Activated CD4-positive, alpha-beta memory T cell treated with anti-CD3 and anti-CD28 coated beads, Interleukin-2, amount 10 ng/mL, durations not matched to agents 7 days and 5 days (primary cell): Measurements from ENCODE around the gene TMC7. TPM values are rescaled to one million over a fixed set of nuclear protein-coding genes. Genes with fewer than 3 reads are reported as not detected.
A peak's percentile ranks its signal among the peaks of the same experiment; 100 is the strongest.

Experiments used
- CTCF ChIA-PET: fragments of 350-600 bp; sonication (Branson Sonifier 250); formaldehyde crosslinking; loops from one replicate; lab custom pipeline; 2021; ENCODE audit warnings: antibody characterized with exemption, inconsistent platforms; lab: Charles Lee
- POLR2A ChIA-PET: fragments of 350-600 bp; sonication (Branson Sonifier 250); formaldehyde crosslinking; loops from one replicate; lab custom pipeline; 2021; ENCODE audit warnings: antibody characterized with exemption; lab: Charles Lee
- DNase-seq: peaks from one replicate; pipeline ENCODE4 v3.0.0-alpha.2; 2020
- H3K27ac Mint-ChIP-seq: one replicate; pipeline ENCODE4 v1.8.0; 2021; ENCODE audit warnings: mild to moderate bottlenecking, mixed read lengths
- H3K27me3 Mint-ChIP-seq: one replicate; pipeline ENCODE4 v1.8.0; 2021; ENCODE audit warnings: mixed read lengths
- H3K36me3 Mint-ChIP-seq: one replicate; pipeline ENCODE4 v1.8.0; 2021; ENCODE audit warnings: low read depth, mixed read lengths
- H3K4me1 Mint-ChIP-seq: one replicate; pipeline ENCODE4 v1.8.0; 2021; ENCODE audit warnings: mixed read lengths
- H3K4me3 Mint-ChIP-seq: one replicate; pipeline ENCODE4 v1.8.0; 2021; ENCODE audit warnings: mild to moderate bottlenecking, mixed read lengths
- H3K9me3 Mint-ChIP-seq: one replicate; pipeline ENCODE4 v1.8.0; 2021; ENCODE audit warnings: mixed read lengths
- total RNA-seq, 2 experiments: library from RNA; stranded (reverse); gene quantifications; one replicate each; pipeline ENCODE4 v1.2.3, GENCODE V29; 2021

The TMC7 gene
- total RNA-seq, 2 experiments from 2014 or later = not detected

DNA sequence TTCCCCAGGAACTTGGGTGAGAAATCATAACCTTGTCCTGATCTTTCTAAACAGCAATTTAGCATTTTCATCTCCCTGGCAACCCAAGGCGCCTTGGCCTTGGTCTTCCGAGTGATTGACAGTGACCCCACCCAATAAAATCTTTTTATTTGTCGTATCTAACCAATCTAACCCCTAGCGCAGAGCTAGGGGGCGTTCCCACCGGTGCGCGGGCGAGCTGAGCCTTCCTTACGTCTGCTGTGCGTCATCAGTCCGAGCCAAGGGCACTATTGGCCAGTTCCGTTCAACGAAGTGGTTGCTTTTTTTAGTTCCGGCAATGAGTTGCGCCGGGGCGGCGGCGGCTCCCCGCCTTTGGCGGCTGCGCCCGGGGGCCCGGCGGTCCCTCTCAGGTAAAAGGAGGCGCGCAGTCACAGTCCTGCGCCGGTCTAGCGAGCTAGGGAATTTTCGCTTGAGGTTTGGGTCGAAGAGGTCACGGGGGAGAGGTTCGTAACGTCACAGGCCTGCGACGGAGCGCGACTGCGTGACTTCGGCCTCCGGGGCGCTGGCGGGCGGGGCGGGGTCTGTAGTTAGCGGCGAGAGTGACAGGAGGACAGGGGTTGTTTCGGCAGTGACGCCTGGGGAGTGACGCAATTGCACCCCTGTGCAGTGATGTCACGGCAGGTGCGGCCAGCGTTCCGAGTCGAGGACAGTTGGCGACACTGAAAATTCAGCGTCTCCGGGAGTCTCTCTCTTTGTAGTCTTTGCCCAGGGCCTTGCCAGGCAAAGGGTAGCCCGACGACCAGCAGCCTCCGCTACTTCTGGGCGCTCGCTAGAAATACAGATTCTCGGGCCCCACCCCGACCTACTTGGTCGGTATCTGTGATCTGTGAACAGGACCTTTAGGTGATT lies 83.9 kb downstream of the TMC7 start, which contains the start of gene COQ7:
TSS of gene COQ7 (plus strand) at position 266 of the 888 bp plus-strand sequence. CDS start at position 317, 51 bp downstream.
- H3K9me3 Mint-ChIP-seq = no peaks in the 10 kb centered on the region
- ChIA-PET CTCF (interaction anchor here (1.0 to 1.2 kb wide), 2 partner anchors 18 to 488 kb away, joined by 3 to 9 read pairs; partner anchors contain the start of gene VPS35L), POLR2A (interaction anchor here (0.6 to 1.6 kb wide), 9 partner anchors 45 to 488 kb away, joined by 3 to 6 read pairs (median 5); partner anchors contain the start of genes ARL6IP1, CCP110, ITPRIPL2 and RPS15A)
- H3K36me3 Mint-ChIP-seq = peaks cover 2% of the 10 kb centered on the region
- peak within 1 kb of the TSS; percentile 98 for H3K27ac Mint-ChIP-seq
- peaks cover 19% of the 10 kb centered on the region for H3K4me1 Mint-ChIP-seq
- peaks cover 3% of the 10 kb centered on the region for H3K27me3 Mint-ChIP-seq
- peak; percentile 99 for DNase-seq
- H3K4me3 Mint-ChIP-seq = peak within 1 kb of the TSS; percentile 82

DNA sequence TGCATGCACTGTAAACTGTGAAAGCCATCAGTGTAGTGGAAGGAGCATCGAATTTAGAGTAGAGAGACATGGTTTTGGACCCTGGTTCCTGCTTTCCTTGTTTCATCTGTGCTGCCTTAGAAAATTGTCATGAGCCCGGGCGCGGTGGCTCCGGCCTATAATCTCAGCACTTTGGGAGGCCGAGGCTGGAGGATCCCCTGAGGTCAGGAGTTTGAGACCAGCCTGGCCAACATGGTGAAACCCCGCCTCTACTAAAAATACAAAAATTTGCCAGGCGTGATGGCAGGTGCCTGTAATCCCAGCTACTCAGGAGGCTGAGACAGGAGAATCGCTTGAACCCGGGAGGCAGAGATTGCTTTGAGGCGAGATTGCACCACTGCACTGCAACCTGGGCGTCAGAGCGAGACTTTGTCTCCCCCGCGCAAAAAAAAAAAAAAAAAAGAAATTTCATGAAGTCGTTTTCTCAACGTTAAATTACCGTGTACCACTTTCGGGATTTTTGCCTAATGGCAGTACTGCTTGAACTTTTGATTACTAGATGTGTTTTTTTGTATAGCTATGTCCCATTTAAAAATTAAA lies 84.6 kb downstream of the TMC7 start:
- Mint-ChIP-seq H3K27ac (peak overlapping the region; percentile 98), H3K9me3 (no peaks in the 10 kb centered on the region), H3K4me1 (peaks cover 19% of the 10 kb centered on the region), H3K36me3 (peaks cover 2% of the 10 kb centered on the region), H3K4me3 (peak overlapping the region; percentile 82), H3K27me3 (peaks cover 2% of the 10 kb centered on the region)
- CTCF ChIA-PET = interaction anchor here (0.7 to 1.7 kb wide), 5 partner anchors 17 to 487 kb away, joined by 3 to 9 read pairs (median 4); partner anchors contain the start of genes ARL6IP1 and VPS35L
- POLR2A ChIA-PET = interaction anchor here (0.6 to 1.6 kb wide), 9 partner anchors 10 to 445 kb away, joined by 3 to 6 read pairs (median 4); partner anchors contain the start of genes ARL6IP1, ITPRIPL2 and RPS15A
- DNase-seq = no peak

DNA sequence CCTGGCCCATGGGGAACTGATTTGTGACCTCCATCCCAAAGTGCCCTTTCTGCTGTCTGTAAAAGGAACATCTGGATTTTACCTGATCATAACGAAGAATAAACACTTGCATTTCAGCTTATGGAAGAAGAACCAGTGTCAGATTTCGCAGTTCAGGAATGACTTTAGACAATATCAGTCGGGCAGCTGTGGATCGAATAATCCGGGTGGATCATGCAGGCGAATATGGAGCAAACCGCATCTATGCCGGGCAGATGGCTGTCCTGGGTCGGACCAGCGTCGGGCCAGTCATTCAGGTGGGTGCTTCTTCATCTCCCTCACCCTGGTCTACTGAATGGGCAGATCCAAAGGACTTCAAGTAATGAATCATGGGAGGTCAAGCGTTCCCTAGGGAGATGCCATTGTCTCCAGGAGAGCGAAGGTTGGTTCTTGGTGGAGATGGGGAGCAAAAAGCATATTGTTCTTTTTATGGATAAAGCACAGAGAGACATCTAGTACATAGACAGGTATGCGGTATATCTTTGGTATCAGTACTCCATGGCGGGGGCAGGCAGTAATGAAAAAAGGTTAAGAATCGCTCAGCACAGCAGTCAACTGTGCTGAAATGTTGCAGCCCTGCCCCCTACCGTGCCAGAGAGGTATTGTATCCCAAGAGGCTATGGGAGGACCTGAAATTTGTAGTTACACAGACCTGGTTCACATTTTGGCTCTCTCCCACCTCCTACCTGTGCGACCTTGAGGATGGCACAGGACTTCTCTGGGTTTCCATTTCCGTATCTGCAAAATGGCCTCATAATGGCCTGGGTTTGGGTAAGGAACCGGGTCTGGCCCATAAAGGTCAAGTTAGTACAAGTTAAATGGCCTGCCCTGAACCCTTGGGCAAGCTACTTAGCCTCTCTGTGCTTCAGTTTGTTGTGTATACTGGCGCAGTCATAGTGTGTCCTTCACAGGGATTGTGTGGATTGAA lies 88.4 kb downstream of the TMC7 start:
- DNase-seq = peak; percentile 69
- ChIA-PET POLR2A (interaction anchor here (0.6 kb wide), 1 partner anchor 12 kb away, joined by 3 read pairs; no protein-coding TSS in a partner anchor), CTCF (interaction anchor here (0.6 to 1.4 kb wide), 3 partner anchors 14 to 847 kb away, joined by 3 to 5 read pairs (median 3); no protein-coding TSS in a partner anchor)
- Mint-ChIP-seq H3K4me3 (no peak overlapping the region), H3K9me3 (no peaks in the 10 kb centered on the region), H3K4me1 (peaks cover 15% of the 10 kb centered on the region), H3K27me3 (no peaks in the 10 kb centered on the region), H3K27ac (no peak overlapping the region), H3K36me3 (peaks cover 8% of the 10 kb centered on the region)

DNA sequence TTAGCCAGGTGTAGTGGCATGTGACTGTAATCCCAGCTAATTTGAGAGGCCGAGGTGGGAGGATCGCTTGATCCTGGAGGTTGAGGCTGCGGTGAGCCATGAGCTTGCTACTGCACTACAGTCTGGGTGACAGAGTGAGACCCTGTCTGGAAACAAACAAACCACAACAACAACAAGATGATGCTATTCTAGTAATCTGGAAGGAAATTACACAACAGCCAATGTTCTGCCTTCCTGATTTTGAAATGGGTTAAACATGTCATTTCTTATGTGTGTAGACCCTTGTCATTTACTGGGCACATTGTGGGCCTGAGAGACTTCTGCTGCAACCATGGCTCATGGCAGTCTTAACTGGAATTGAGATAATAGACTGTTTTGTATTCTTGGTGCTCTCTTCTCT lies 89.6 kb downstream of the TMC7 start:
- DNase-seq = no peak
- Mint-ChIP-seq H3K27me3 (no peaks in the 10 kb centered on the region), H3K4me3 (no peak overlapping the region), H3K36me3 (peaks cover 11% of the 10 kb centered on the region), H3K9me3 (no peaks in the 10 kb centered on the region), H3K27ac (no peak overlapping the region), H3K4me1 (peaks cover 7% of the 10 kb centered on the region)
- CTCF ChIA-PET = interaction anchor here (1.4 kb wide), 1 partner anchor 104 kb away, joined by 5 read pairs; no protein-coding TSS in a partner anchor
- POLR2A ChIA-PET = no interaction called here

DNA sequence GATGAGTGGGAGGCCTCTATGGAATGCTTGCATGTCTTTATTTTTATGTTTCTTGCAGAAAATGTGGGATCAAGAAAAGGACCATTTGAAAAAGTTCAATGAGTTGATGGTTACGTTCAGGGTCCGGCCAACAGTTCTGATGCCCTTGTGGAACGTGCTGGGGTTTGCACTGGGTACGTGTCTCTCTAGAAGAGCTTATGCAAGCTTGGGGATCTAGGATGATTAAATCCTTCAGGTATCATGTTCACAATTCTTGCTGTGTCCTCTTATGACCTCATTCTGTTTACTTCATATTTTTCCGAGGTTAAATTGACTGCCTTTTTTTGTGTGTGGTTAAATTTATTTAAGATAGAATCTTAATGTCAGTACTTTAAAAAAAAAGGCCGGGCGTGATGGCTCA lies 90.1 kb downstream of the TMC7 start:
- peaks cover 15% of the 10 kb centered on the region for H3K36me3 Mint-ChIP-seq
- no peak overlapping the region for H3K27ac Mint-ChIP-seq
- no peak for DNase-seq
- H3K4me3 Mint-ChIP-seq = no peak overlapping the region
- POLR2A ChIA-PET = no interaction called here
- CTCF ChIA-PET = interaction anchor here (1.0 kb wide), 2 partner anchors 12 to 91 kb away, joined by 3 to 4 read pairs; partner anchors contain the start of gene TMC7
- no peaks in the 10 kb centered on the region for H3K27me3 Mint-ChIP-seq
- H3K4me1 Mint-ChIP-seq = peaks cover 4% of the 10 kb centered on the region
- no peaks in the 10 kb centered on the region for H3K9me3 Mint-ChIP-seq

DNA sequence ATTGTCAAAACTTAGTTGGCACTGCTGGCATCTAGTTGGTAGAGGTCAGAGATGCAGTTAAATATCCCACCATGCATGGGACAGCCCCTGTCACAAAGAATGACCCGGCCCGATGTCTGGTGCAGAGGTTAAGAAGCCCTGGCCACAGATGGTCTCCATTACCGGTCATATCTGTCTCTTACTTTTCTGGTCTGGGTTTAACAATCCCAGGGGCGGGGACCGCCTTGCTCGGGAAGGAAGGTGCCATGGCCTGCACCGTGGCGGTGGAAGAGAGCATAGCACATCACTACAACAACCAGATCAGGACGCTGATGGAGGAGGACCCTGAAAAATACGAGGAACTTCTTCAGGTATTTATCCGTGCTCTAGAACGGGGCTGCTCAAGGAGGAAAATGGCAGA lies 91.8 kb downstream of the TMC7 start:
- no peaks in the 10 kb centered on the region for H3K9me3 Mint-ChIP-seq
- no peak overlapping the region for H3K27ac Mint-ChIP-seq
- CTCF ChIA-PET = interaction anchor here (1.0 kb wide), 1 partner anchor 77 kb away, joined by 3 read pairs; no protein-coding TSS in a partner anchor
- DNase-seq = no peak
- no peak overlapping the region for H3K4me3 Mint-ChIP-seq
- no peaks in the 10 kb centered on the region for H3K27me3 Mint-ChIP-seq
- no peaks in the 10 kb centered on the region for H3K4me1 Mint-ChIP-seq
- POLR2A ChIA-PET = no interaction called here
- H3K36me3 Mint-ChIP-seq = peaks cover 17% of the 10 kb centered on the region

DNA sequence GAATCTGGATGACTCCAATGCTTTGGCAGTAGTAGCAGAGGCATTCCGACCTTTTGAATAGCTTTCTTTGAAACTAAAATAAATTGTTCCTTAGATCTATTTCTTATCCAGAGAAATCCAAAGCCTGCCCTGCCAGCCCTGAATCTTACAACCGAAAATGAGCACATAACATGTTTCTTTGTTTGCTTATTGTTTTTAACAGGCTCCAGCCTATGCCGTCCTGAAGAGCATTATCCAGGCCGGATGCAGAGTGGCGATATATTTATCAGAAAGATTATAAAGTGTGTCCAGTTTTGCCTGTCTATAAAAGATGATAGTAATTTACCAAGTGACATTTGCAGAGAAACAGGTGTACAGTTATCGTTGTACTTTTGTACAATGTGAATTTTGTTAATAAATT lies 94.1 kb downstream of the TMC7 start:
- Mint-ChIP-seq H3K27me3 (no peaks in the 10 kb centered on the region), H3K27ac (no peak overlapping the region), H3K4me1 (no peaks in the 10 kb centered on the region), H3K4me3 (no peak overlapping the region), H3K9me3 (no peaks in the 10 kb centered on the region), H3K36me3 (peaks cover 28% of the 10 kb centered on the region)
- ChIA-PET POLR2A (no interaction called here), CTCF (no interaction called here)
- no peak for DNase-seq

DNA sequence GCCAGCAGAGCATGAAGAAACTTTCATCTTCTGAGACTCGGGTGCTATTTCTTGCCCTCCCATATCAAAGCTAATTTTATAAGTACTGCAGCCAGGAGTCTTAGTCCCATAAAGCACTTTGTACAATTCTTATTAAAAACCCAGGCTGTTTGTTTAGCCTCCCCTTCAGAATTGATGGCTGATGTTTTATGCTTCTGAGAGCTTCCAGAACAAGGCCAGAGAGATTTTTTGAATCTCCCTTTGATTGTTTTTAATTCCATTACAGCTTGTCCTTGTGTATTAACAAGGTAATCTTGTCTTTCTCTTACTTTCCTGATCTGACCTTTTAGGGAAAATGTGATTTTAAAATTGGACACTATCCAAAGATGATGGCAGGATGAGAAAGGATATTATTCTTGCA lies 99.9 kb downstream of the TMC7 start:
- ChIA-PET POLR2A (no interaction called here), CTCF (interaction anchor here (4.4 kb wide), 1 partner anchor 96 kb away, joined by 89 read pairs; no protein-coding TSS in a partner anchor)
- Mint-ChIP-seq H3K27me3 (peaks cover 9% of the 10 kb centered on the region), H3K4me1 (peaks cover 7% of the 10 kb centered on the region), H3K36me3 (peaks cover 18% of the 10 kb centered on the region), H3K9me3 (no peaks in the 10 kb centered on the region), H3K4me3 (no peak overlapping the region), H3K27ac (no peak overlapping the region)
- no peak for DNase-seq

DNA sequence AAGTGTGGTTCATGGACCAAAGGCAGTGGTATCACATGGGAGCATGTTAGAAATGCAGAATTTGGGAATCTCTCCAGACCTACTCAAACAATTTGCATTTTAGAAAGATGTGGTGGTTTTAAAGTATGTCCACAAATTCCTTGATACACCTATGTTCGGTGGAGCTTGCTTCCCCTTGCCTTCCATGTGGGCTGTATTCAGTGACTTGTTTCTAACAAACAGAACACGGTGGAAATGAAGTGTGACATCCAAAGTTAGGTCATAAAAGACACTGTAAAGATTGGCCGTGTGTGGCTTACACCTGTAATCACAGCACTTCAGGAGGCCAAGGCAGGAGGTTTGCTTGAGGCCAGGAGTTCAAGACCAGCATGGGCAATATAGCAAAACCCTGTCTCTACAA lies 100.4 kb downstream of the TMC7 start:
- Mint-ChIP-seq H3K4me3 (no peak overlapping the region), H3K4me1 (peaks cover 7% of the 10 kb centered on the region), H3K27ac (no peak overlapping the region), H3K9me3 (no peaks in the 10 kb centered on the region), H3K27me3 (peaks cover 9% of the 10 kb centered on the region), H3K36me3 (peaks cover 13% of the 10 kb centered on the region)
- no peak for DNase-seq
- ChIA-PET CTCF (interaction anchor here (1.4 to 4.4 kb wide), 2 partner anchors 23 to 96 kb away, joined by 4 to 89 read pairs; no protein-coding TSS in a partner anchor), POLR2A (no interaction called here)

DNA sequence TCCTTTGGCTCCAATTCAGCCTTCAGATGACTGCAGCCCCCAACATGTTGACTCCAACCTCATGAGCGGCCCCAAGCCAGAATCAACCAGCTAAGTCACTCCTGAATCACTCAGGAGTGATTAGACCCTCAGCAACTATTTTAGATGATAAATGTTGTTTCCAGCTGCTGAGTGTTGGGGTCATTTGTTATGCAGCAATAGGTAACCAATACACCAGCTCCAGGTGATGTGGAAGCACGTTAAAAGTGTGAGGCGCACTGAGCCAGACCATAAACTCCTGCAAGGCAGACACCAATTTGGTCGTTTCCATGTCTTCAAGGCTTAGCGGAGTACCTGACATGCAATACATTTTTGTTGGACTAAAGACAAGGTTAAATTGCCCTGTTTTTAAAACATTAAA lies 101.1 kb downstream of the TMC7 start:
- CTCF ChIA-PET = interaction anchor here (1.2 to 4.4 kb wide), 7 partner anchors 10 to 418 kb away, joined by 3 to 89 read pairs (median 11); partner anchors contain the start of gene COQ7
- Mint-ChIP-seq H3K36me3 (peaks cover 13% of the 10 kb centered on the region), H3K27ac (no peak overlapping the region), H3K4me3 (no peak overlapping the region), H3K9me3 (no peaks in the 10 kb centered on the region), H3K27me3 (peaks cover 9% of the 10 kb centered on the region), H3K4me1 (peaks cover 7% of the 10 kb centered on the region)
- DNase-seq = no peak
- POLR2A ChIA-PET = interaction anchor here (0.6 kb wide), 1 partner anchor 22 kb away, joined by 4 read pairs; no protein-coding TSS in a partner anchor

DNA sequence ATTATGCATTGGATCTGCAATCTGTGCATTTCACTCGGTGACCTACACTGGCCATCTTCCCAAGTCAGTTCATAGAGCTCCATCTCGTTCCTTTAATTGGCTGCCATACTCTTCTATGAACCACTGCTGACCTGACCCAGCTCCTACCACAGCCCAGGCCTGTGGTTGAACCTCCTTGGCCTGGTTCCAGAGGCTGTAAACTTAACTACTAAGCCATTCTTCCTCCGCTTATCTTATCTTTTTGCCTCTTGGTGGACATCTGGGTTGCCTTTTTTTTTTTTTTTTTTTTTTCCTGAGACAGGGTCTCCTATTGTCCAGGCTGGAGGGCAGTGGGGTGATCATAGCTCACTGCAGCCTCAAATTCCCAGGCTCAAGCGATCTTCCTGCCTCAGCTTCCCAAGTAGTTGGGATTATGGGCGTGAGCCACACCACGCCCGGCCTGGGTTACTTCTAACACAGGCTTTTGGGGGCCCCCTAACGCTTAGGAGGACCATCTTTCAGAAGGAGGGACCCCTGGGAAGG lies 102.0 kb downstream of the TMC7 start:
- POLR2A ChIA-PET = no interaction called here
- Mint-ChIP-seq H3K27me3 (peaks cover 9% of the 10 kb centered on the region), H3K36me3 (peaks cover 13% of the 10 kb centered on the region), H3K4me3 (no peak overlapping the region), H3K4me1 (peaks cover 7% of the 10 kb centered on the region), H3K27ac (no peak overlapping the region), H3K9me3 (peaks cover 2% of the 10 kb centered on the region)
- CTCF ChIA-PET = interaction anchor here (0.7 to 4.4 kb wide), 27 partner anchors 9 to 470 kb away, joined by 3 to 89 read pairs (median 4); partner anchors contain the start of genes CLEC19A, COQ7, ITPRIPL2 and VPS35L
- no peak for DNase-seq
